ENCODE measurements around the gene ARHGAP27.

GRCh38 chr17:45437465-45438283, 5.0 kb upstream of the ARHGAP27 start:
- TF ChIP-seq GATA2 (IDR thresholded peaks at IDR 0.05; ENCODE audit: low read depth, low read length) (peak; percentile 83), GATA3 (IDR thresholded peaks at IDR 0.05; ENCODE audit: low read depth, low read length) (no peak)

All from SH-SY5Y (cell line).